Lower lobe of right lung (tissue), 2 donors: ENCODE data around the gene CYP26B1. TPM values are rescaled to one million over a fixed set of nuclear protein-coding genes. Genes with fewer than 3 reads are reported as not detected.

Experiments used
- ATAC-seq, 2 donors: fragments of 200-7000 bp; cut with Tn5 transposase; one replicate each; pipeline ENCODE4 v1.9.1; 2020 to 2022; ENCODE audit warnings: mild to moderate bottlenecking in 2 of 2, moderate library complexity in 2 of 2
- DNase-seq: peaks from one replicate; pipeline ENCODE4 v3.0.0-alpha.2; 2020
- H3K27ac ChIP-seq: fragments of 200-600 bp; one replicate; pipeline ENCODE4 v1.8.0; 2022
- H3K27me3 ChIP-seq: fragments of 200-600 bp; one replicate; pipeline ENCODE4 v1.8.0; 2022; ENCODE audit warnings: low read depth
- H3K36me3 ChIP-seq: fragments of 200-600 bp; one replicate; pipeline ENCODE4 v1.8.0; 2022; ENCODE audit warnings: mild to moderate bottlenecking
- H3K4me1 ChIP-seq: fragments of 200-600 bp; one replicate; pipeline ENCODE4 v1.8.0; 2022
- H3K4me3 ChIP-seq: fragments of 200-600 bp; one replicate; pipeline ENCODE4 v1.8.0; 2022; ENCODE audit warnings: mild to moderate bottlenecking
- H3K9me3 ChIP-seq: fragments of 200-600 bp; one replicate; pipeline ENCODE4 v1.8.0; 2022
- CTCF ChIP-seq: fragments of 200-600 bp; IDR thresholded peaks from one replicate; pipeline ENCODE4 v1.8.0; 2022; ENCODE audit warnings: antibody characterized with exemption, mild to moderate bottlenecking
- intact Hi-C: fragments of 100-400 bp; cut with DNase I; formaldehyde crosslinking; loops from one replicate; pipeline ENCODE4 v1.11.0; 2022
- total RNA-seq: library from RNA; stranded (reverse); fragmentation: NEBNext Ultra II Directional; extraction: Animal tissue kit (Norgen Biotek cat#: 25700); gene quantifications from one replicate; pipeline ENCODE4 v1.2.1, GENCODE V29; 2021
- donor health status: DM: no; HTN: yes; CAD: no; lungs with severe emphysema.

The CYP26B1 gene
- total RNA-seq, 1 donor from 2014 or later, result 2.5 TPM

DNA sequence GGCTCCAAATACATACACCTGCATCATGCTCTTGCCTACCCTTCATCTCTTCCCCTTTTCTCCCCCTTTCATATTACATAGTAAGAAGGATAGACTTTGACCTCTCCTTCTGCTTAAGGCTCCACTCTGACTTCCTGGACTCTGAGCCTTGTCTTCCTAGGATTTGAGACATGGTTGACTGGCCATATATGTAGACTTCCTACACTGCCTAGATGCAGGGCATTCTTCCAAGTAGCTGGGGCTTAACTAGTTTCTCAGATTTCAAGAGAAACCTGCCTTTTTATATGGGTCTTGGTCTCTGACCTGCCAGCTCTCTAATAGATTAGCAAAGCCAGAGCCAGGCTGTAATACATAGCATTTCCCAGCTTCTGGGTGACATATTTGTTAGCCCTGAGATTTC is 35.4 kb upstream of the CYP26B1 start:
- no peak overlapping the region for H3K27ac ChIP-seq
- TF ChIP-seq CTCF, result no peak
- DNase-seq (no peak), ATAC-seq (no peak)
- peaks cover 15% of the 10 kb centered on the region for H3K36me3 ChIP-seq
- no peaks in the 10 kb centered on the region for H3K9me3 ChIP-seq
- H3K4me3 ChIP-seq, result no peak overlapping the region
- no peaks in the 10 kb centered on the region for H3K4me1 ChIP-seq
- no peaks in the 10 kb centered on the region for H3K27me3 ChIP-seq
- intact Hi-C loops, result no loop called here

GRCh38 chr2:72182547-72182946 is 34.9 kb upstream of the CYP26B1 start:
- H3K27me3 ChIP-seq, result no peaks in the 10 kb centered on the region
- H3K36me3 ChIP-seq, result peaks cover 20% of the 10 kb centered on the region
- DNase-seq (no peak), ATAC-seq (no peak)
- no peak for TF ChIP-seq CTCF
- no peaks in the 10 kb centered on the region for H3K9me3 ChIP-seq
- no peak overlapping the region for H3K4me3 ChIP-seq
- intact Hi-C loops, result no loop called here
- no peaks in the 10 kb centered on the region for H3K4me1 ChIP-seq
- H3K27ac ChIP-seq, result no peak overlapping the region

DNA sequence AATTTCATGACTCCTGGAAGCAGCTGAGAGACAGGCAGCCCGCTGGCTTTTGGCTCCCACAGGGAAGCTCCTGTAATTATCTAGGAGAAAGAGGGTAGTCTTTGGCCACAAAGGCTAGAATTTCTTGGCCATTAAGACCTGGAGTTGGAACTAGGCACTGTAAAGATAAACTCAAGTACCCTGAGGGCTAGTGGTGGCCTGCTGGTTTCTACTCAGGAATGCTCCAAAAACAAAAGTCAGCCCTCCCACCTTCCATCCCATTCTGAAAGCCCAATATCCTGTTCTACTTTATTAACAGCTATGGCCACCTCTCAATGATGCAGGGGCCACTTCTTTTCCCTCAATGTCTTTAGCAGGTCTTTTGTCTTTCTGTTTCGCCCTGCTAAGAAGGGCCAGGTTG is 34.0 kb upstream of the CYP26B1 start:
- no peak for TF ChIP-seq CTCF
- DNase-seq, result no peak
- no peak overlapping the region for H3K4me3 ChIP-seq

GRCh38 chr2:72180351-72180750 is 32.7 kb upstream of the CYP26B1 start:
- H3K4me1 ChIP-seq, result no peaks in the 10 kb centered on the region
- DNase-seq (no peak), ATAC-seq (no peak)
- no peak overlapping the region for H3K27ac ChIP-seq
- H3K36me3 ChIP-seq, result peaks cover 25% of the 10 kb centered on the region
- no peak overlapping the region for H3K4me3 ChIP-seq
- no peaks in the 10 kb centered on the region for H3K27me3 ChIP-seq
- TF ChIP-seq CTCF, result no peak
- no peaks in the 10 kb centered on the region for H3K9me3 ChIP-seq
- intact Hi-C loops, result no loop called here

More for the DNA sequence above, 34.0 kb upstream of the CYP26B1 start:
- intact Hi-C loops, result no loop called here
- Histone ChIP-seq H3K27ac (no peak overlapping the region), H3K4me1 (no peaks in the 10 kb centered on the region), H3K36me3 (peaks cover 21% of the 10 kb centered on the region), H3K9me3 (no peaks in the 10 kb centered on the region), H3K27me3 (no peaks in the 10 kb centered on the region)
- ATAC-seq, result no peak

DNA sequence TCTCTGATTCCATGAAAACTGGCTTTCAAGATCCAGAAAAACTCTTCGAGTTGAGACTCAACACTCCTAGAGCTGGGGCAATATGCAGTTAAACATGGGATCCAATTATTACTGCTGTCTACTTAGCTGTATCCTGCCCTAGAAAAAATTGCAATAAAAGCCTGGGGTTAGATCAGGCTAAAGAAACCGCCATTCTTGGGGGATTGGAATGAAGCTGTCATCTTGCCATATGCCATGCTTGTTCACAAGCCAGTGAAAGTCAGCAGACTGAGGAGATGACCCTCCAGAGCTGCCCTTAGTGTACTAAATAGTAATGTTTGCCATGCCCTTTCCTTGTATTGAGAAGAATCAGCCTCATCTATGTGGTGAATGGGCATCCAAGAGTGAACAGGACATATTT is 30.9 kb upstream of the CYP26B1 start:
- Histone ChIP-seq H3K27me3 (no peaks in the 10 kb centered on the region), H3K4me1 (no peaks in the 10 kb centered on the region), H3K9me3 (no peaks in the 10 kb centered on the region), H3K36me3 (peaks cover 30% of the 10 kb centered on the region), H3K27ac (no peak overlapping the region), H3K4me3 (no peak overlapping the region)
- intact Hi-C loops, result no loop called here
- DNase-seq, result no peak
- ATAC-seq, result no peak
- TF ChIP-seq CTCF, result no peak

DNA sequence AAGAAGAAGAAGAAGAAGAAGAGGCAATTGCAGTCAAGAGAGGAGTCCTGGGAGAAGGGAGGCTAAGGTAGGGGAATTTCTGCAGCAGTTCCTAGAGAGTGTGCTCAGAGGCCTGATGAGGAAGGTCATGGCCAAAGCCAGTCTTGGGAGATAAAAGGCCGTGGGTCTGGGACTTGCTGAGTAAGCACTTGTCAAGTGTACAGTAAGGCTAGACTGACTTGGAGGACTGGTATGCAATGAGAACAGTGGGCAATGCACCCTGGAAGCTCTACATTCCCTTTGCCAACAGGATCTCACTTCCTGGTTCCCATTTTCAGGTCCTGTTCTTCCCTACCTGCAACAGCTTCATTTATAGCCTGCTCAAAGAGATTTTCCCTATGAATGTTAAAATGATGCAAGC is 28.6 kb upstream of the CYP26B1 start:
- no peak overlapping the region for H3K4me3 ChIP-seq
- peaks cover 30% of the 10 kb centered on the region for H3K36me3 ChIP-seq
- no peak for DNase-seq
- intact Hi-C loops, result no loop called here
- no peak for ATAC-seq
- no peak overlapping the region for H3K27ac ChIP-seq
- no peaks in the 10 kb centered on the region for H3K4me1 ChIP-seq
- no peaks in the 10 kb centered on the region for H3K27me3 ChIP-seq
- no peak for TF ChIP-seq CTCF
- H3K9me3 ChIP-seq, result no peaks in the 10 kb centered on the region
